Measurements from ENCODE around the gene LMX1B. TPM values are rescaled to one million over a fixed set of nuclear protein-coding genes. Genes with fewer than 3 reads are reported as not detected.

The LMX1B gene
- total RNA-seq, 2 experiments from 2014 or later = not detected

DNA sequence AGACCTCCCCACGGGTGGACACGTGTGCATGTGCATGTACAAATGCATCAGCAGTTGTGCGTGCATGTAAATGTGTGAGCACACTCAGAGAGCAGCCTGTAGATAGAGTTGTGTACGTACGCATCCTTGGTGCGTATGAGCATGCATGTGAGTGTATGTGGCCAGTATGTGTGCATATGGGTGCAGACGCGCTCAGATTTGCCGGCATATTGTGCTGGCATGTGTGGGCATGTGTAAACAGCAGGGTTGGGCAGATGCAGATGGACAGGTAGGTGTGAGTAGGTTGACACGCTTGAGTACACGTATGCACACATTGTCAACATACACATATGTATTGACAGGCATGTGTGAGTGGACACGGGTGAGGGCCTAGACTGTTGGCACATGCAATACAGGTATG lies 56.5 kb downstream of the LMX1B start:
- CTCF ChIA-PET = no interaction called here
- POLR2A ChIA-PET = no interaction called here

DNA sequence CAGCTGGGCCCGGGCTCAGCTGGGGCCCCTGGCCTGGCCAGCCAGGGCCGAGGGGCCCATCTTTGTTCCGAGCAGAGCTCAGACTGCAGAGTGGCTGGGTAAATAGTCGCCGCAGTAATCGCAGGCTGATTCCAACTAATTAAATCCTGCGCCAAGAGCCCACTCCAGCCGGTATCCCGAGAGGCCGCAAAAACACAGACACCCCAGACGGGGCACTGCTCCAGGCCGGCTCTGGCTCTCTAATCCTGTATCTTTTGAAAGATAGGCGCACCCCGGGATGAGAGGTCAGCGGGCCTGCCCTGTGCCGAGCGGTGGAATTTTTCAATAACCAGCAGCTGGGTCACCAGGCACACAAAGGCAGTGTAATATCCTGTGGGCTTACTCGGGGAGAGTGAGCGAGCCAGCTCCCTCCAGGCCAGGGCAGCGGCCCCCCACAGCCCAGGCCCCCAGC lies 57.7 kb downstream of the LMX1B start:
- CTCF ChIA-PET = no interaction called here

DNA sequence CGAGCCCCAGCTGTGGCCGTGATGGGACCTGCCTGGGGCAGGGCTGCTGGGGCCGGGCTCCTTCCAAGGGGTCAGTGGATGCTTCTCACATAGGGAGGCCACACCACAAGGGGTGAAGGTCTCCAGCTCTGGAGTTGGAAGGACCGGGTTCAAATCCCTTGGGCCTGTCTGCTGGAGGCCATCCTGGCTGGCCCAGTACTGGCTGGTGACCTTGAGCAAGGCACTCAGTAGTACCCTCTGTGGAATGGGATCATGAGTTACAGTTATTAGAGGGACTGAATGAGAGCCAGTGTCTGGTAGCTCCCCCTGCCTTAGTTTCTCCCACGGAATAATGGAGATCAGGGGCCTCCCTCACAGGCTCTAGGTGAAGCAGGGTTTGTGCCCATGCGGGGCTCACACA lies 58.3 kb downstream of the LMX1B start:
- ChIA-PET CTCF (no interaction called here), POLR2A (no interaction called here)

More for the DNA sequence above, 57.7 kb downstream of the LMX1B start:
- POLR2A ChIA-PET = no interaction called here

DNA sequence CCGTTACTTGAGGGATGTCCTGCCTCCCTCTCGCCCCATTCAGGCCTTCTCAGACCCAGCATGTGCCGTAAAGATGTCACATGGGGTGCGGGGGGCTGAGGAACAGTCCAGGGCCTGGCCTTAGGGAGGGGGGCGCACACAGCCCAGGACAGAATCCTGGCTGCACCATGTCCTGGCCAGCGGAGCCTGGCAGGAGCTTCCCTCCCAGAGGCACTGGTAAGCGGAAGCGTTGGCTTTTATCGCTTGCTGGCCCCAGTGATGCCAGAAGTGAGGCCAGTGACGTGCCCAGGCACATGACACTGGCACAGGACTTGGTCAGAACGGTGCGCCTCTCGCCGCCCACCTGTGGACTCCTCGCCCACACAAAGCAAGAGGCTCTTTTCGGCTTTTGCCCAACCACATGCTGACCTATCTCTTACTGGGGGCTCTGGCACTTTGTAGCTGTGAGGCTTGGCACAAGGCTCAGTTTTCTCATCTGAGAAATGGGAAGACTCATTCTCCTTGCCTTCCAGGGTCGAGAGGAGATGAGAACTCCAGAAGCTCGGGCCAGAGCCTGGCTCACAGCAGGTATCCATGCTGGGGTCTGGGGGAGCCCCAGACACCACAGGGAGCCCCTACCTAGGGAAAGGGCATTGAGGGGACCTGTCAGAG lies 59.0 kb downstream of the LMX1B start:
- ChIA-PET POLR2A (no interaction called here), CTCF (interaction anchor here (1.7 kb wide), 1 partner anchor 18 kb away, joined by 7 read pairs; no protein-coding TSS in a partner anchor)

DNA sequence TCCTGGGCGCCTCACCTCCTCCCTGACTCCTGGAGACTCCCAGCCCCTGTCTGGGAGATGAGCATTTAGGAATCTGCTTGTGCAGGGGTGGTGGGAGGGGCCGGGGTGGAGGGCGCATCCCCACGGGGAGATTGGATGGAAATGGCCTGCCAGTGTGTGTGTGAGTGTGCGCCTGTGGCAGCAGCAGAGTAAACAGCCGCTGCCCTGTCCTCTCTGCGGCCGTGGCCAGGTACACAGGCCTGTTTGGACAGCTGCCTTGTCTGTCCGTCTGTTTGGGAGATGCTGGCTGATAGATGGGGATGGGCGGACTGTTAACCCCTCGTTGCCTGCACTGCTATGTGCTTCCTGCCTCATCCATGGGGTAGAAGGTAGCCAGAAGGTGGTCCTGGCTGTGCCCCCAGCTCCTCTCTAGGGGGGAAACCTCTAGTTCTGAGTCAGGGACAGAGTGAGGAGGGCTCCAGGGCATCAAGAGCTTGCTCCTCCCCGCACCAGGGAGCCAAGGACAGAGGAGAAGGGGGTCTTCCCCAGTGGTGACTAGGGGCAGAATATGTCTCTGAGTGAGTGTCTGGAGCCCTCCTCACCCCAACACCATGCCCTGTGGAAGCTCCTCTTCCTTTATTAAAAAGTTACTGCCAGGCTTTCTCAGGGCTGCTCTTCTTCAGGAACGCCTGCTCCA lies 60.1 kb downstream of the LMX1B start:
- ChIA-PET POLR2A (no interaction called here), CTCF (interaction anchor here (1.7 kb wide), 1 partner anchor 17 kb away, joined by 7 read pairs; no protein-coding TSS in a partner anchor)

DNA sequence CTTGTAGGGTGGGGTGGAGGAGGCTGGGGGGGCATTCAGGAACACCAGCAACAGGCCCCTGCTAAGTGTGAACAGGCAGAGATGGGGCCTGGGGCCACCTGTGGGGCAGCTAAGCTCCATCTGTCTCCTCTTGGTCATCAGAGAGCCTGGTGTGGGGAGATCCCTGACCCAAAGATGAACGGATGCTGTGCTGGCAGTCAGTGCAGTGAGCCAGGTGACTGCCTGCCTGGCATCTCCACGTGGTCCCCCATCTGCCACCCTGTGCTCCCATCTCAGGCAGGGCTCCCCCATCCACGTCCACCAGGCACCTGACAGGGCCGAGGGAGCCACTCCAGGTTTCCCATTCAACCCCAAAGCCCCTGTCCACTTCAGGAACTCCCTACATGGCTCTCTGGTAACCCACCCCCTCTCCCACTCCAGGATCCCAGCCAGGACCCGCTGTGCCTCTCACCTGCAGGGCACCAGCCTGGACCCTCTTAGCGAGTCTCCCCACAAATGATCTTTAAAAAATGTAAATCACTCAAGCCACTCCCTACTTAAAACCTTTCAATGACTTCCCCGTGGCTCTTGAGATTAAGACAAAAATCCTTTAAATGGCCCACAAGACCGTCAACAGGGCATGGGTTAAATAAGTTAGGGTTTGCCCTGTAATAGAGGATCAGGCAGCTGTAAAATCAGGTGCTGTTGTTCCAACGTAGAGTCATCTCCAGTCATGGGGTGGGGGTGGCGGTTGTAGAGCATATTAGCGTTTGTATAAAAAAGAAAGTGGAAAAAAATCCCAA lies 60.8 kb downstream of the LMX1B start:
- ChIA-PET POLR2A (no interaction called here), CTCF (no interaction called here)

DNA sequence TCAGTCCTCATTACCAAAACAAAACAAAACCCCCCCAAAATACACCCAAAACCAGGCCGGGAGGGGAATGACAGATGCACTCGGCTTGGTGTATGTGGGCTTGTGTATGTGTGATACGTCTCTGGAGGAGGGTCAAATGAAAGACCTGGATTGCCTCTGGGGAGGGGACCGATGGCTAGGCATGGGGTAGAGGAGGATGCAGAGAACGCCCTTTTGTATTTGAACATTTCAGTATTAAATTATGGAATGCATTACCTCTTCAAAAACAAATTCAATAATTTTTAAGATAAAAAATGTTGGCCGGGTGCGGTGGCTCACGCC lies 61.4 kb downstream of the LMX1B start:
- ChIA-PET CTCF (no interaction called here), POLR2A (no interaction called here)

DNA sequence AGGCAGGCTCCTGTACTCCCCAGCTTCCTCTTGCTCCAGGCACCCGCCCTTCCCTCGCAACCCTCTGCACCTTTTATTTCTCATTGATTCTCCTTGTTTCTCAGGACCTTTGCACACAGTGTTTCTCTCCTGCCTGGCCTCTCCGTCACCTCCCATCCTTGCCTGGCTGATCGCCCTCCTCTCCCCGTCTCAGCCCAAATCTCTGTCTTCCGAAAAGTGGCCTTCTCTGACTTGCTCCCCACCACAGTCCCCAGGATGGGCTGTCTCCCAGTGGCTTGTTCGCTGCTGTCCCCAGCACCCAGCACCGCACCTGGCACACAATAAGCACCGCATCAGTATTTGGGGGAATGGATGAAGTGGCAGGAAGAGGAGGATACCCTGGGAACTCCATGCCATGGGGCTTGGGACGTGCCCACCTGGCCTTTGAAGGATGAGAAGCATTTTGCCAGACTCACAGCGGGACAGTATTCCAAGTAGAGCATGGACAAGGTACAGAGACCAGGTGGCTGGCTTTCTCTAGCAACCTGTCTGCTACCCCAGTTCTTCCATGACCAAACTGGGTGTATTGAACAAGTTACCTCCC lies 62.5 kb downstream of the LMX1B start:
- POLR2A ChIA-PET = no interaction called here
- CTCF ChIA-PET = interaction anchor here (1.3 kb wide), 1 partner anchor 14 kb away, joined by 8 read pairs; no protein-coding TSS in a partner anchor

DNA sequence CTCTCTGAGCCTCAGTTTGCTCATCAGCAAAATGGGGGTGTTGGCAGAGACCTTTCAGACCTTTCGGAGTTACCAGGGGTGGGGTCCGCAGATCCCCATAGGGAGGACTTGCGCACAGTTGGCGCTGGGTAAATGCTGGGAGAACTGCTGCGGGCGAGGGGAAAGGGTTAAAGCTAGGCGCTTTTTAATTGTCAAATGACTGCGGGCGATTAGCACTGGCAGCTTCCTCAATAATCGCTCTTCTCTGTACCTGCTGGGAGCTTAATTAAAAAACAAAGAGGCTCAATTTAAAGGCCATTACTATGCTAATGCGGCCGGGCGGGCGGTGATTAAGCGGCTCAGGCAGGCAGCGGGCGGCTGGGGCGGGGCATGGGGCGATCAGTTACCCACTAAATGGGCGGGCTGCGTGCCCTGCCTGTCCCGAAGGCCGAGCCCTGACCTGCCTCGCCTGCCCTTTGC lies 63.0 kb downstream of the LMX1B start:
- POLR2A ChIA-PET = no interaction called here
- CTCF ChIA-PET = interaction anchor here (1.3 kb wide), 1 partner anchor 14 kb away, joined by 8 read pairs; no protein-coding TSS in a partner anchor

DNA sequence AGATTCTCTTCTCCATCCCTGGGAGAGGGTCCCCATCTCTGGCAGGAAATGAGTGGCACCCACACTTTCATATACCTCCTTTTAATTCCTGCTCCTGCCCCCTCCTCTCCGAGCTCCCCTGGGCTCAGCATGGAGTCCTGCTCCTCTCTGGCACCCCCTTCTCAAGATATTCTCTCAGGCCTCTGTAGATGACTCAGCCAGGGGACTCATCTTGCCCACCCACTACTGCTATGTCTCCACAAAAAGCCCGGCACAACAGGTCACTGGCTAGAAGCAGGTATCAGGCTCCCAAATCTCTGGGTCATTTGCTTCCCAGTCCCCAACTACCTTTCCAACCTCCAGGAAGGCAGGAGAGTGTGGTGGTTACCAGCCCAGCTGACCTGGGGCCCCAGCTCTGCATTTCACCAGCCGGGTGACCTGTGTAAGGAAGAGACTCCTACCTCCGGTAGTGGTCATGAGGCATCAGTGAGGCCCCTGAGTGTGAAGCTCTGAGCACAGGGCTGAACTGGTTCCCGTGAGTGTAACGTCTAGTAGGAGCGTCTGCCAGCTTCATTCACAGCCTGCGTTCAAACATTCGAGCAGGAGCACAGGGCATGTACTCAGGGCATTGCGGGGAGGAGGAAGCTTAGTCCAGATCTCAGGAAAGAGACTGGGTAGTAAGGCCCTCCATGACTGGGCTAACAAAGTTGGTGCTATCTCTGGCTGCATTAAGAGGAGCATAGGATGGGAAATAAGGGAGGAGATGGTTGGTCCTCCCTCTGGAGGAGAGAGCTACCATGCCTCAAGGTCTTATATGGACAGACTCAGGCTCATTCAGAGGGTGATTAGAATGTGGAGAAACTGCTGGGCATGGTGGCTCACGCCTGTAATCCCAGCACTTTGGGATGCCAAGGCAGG lies 63.7 kb downstream of the LMX1B start:
- ChIA-PET CTCF (interaction anchor here (1.2 to 1.7 kb wide), 3 partner anchors 13 to 28 kb away, joined by 5 to 9 read pairs (median 8); no protein-coding TSS in a partner anchor), POLR2A (interaction anchor here (0.7 kb wide), 1 partner anchor 127 kb away, joined by 3 read pairs; no protein-coding TSS in a partner anchor)

DNA sequence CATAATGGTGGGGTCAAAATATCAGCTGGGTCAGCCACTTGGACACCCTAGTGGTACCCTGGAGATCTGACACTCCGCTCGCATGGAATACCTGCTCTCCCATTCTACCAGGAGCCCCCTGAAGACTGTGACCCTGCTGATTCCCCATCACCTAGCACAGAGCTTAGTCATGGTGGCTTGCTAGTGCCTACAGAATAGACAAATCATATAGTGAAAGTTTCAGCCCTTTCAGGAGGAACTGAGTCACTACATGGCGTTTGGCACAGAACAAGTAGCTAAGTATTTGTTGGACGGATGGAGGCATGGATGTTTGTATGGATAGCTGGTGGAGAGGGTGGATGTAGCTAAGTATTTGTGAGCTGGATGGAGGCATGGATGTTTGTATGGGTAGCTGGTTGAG lies 65.3 kb downstream of the LMX1B start:
- POLR2A ChIA-PET = interaction anchor here (0.6 kb wide), 1 partner anchor 69 kb away, joined by 3 read pairs; no protein-coding TSS in a partner anchor
- CTCF ChIA-PET = interaction anchor here (1.2 to 1.7 kb wide), 2 partner anchors 11 to 28 kb away, joined by 4 to 9 read pairs; no protein-coding TSS in a partner anchor

DNA sequence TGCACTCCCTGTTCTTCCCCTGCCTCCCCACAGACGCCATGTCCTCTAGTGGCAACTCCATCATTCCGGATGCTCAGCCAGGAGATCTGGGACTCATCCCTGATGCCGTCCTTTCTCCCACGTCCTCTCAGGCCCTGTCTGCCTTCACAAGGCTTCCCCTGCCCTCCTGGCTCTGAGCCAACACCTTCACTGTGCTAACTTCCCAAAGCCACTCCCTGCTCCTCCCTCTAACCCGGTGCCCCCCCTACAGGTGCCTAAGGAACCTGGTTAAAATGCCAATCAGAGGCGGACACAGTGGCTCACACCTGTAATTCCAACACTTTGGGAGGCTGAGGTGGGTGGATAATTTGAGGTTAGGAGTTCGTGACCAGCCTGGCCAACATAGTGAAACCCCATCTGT lies 67.6 kb downstream of the LMX1B start:
- ChIA-PET CTCF (no interaction called here), POLR2A (no interaction called here)

DNA sequence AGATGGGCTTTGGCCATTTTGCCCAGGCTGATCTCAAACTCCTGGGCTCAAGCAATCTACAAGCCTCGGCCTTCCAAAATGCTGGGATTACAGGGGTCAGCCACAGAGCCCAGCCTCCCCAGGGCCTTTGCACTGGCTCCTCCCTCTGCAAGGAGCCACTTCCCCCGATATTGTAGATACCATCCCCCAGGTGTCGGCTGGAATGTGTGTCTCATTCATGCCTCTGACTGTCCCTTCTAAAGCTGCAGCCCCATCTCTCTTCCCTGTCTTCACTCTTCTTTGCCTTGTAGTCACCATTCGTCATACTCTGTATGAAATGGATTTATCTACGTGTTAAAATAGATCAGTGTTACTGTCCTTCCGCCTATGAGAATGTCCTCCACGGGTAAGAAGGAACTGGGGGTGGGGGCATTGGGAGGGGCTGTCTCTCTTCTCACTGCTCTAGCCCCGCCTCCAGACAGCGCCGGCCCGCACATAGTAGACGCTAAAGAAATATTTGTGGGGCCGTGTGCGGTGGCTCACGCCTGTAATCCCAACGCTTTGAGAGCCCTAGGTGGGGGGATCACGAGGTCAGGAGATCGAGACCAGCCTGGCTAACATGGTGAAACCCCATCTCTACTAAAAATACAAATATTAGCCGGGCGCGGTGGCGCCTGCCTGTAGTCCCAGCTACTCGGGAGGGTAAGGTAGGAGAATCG lies 68.5 kb downstream of the LMX1B start:
- CTCF ChIA-PET = interaction anchor here (0.7 kb wide), 1 partner anchor 953 kb away, joined by 4 read pairs; no protein-coding TSS in a partner anchor
- POLR2A ChIA-PET = no interaction called here

DNA sequence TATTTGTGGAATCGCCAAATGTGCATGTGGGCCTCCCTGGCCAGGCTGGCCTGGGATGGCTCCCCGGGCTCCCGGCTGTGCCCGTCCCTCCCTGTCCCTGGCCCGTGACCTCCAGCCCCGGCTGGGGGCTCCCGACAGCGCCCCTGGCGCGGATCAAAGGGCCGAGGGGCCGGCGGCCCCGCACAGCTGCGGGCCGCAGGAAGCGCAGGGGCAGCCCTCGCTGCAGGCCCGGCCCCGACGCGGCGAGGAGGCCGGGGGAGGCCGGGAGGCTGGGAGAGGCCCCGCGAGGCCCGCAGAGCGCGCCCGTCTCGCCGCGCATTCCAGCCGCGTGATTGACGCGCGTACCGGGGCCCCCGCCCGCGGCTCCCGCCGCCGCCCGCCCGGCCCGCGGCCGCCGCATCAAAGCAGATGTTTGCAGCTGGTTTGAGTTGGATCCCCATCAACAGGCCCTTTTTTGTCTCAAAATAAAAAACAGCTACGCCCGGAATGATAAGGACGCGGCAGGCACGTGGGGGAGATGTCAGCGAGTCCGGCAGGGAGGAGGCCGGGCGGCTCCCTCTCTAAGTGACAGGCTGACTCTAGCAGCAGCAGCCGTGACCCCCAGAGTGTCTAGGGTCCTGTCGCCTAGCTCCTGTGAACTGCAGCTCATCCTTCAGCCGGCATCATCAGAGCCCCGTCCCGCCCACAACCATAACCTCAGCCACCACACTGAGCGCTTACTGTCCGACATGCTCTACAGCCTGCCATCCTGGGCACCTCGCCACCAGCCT lies 69.4 kb downstream of the LMX1B start:
- ChIA-PET CTCF (interaction anchor here (0.7 to 1.0 kb wide), 2 partner anchors 22 to 952 kb away, joined by 3 to 4 read pairs; no protein-coding TSS in a partner anchor), POLR2A (no interaction called here)

DNA sequence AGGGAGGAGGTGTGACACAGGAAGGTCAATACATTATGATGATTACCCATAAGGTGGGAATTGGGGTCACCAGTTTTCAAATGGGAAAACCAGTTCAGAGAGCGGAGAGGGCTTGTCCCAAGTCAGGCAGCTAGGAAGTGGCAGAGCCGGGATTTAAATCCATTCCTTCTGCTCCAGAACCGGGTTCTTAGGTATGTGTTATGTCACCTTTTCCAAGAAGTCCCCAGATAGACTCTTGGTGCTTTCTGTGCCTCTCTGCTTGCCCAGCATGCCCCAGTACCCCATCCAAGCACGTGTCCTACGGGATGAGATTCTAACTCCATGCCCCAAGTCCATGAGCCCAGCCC lies 69.9 kb downstream of the LMX1B start:
- ChIA-PET POLR2A (no interaction called here), CTCF (interaction anchor here (1.0 kb wide), 1 partner anchor 21 kb away, joined by 3 read pairs; no protein-coding TSS in a partner anchor)

DNA sequence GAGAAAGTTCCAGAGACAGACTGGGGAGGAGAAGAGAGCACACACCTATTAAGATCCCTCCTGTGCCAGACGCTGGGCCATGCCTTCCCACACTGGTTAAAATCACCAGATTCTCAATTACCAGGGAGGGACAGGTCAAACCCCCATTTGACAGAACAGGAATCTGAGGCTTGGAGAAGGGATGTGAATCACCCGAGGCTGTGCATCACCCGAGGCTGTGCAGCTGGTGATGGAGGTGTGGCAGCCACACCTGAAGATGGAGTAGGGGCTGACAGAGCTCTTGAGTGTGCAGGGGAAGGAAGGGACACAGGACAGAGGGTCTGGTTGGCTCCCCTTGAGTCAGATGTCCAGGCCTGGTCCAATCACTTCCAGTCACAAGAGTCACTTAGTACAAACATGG lies 70.6 kb downstream of the LMX1B start:
- POLR2A ChIA-PET = no interaction called here
- CTCF ChIA-PET = no interaction called here

DNA sequence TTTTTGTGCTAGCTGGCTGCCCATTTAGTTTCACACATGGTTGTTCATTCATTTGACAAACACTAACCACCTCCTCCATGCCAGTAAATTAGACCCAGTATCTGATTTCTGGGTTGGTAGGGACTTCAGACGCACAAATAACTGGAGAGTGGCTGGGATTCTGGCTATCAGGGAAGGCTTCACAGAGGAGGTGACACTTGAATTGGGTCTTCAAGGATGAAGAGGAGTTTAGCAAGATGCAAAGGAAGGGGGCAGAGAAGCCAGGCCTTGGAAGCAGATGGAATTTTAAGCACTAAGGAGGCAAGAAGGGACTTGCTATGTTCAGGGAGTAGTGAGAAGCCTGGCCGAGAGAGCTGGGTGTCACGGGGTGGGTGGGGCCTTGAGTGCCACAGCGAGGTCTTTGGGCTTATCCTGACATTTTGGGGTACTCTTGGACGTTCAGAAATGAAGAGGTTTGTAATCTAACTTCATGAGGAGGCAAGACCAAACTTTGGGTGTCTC lies 71.3 kb downstream of the LMX1B start:
- ChIA-PET POLR2A (no interaction called here), CTCF (no interaction called here)

Data from activated CD8-positive, alpha-beta memory T cell treated with anti-CD3 and anti-CD28 coated beads for 36 hours (primary cell).